ENCODE results near the gene ILKAP.

GRCh38 chr2:238159661-238160205 lies 43.8 kb downstream of the ILKAP start:
- no peak for TF ChIP-seq CTCF (IDR thresholded peaks at IDR 0.05)
- no peak for TF ChIP-seq POLR2A (IDR thresholded peaks at IDR 0.05)
